Measurements from ENCODE around the gene KRTAP5-10.
"Not testable (repeated sequence)": the region's sequence is repeated elsewhere in the genome, so short reads cannot be mapped to it uniquely, and the experiment has no call there.

DNA sequence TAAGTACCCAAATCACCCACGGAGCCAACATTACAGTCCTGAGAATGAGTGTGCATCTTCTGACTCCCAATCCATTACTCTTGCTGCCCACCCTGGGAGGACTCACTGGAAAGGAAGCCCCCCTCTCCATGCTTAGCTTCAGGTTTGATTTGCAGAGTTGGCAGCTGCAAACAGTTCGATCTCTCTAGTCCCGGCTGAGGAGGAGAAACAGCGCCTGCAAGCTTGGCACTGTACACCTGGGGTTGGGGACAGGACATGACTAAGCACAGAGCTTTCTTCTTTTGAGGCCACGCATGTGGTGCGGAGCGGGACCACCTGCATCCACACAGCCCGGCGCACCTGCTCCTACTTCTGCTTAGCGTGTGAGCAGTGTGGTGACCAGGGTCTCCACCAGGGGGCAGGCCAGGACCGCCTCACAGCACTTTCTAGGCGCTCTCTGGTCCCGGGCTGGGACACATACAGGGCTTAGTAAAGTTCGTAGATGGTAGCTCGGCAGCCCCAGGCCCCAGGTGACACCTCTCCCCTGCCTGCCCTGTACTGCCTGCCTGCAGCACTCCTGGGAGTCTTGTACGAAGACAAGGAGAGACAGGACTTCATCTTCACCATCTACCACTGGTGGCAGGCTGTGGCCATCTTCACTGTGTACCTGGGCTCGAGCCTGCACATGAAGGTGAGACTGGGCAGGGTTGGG, 39.6 kb downstream of the KRTAP5-10 start:
- TF ChIP-seq CTCF (IDR thresholded peaks at IDR 0.05; ENCODE audit: low read depth, low read length, poor library complexity, severe bottlenecking), result peak; percentile 15
- not testable (repeated sequence) for TF ChIP-seq EZH2phosphoT487 (IDR thresholded peaks at IDR 0.05; ENCODE audit: borderline replicate concordance, low read length)

Measured in DOHH2 (cell line).